ENCODE data around the gene KIF22. TPM values are rescaled to one million over a fixed set of nuclear protein-coding genes. Genes with fewer than 3 reads are reported as not detected.

KIF22 gene
- total RNA-seq, 3 donors from 2014 or later (not counting 1 experiment from before 2014, with no cell fraction given): 73.4 to 96.0 (median 86.5) TPM

GRCh38 chr16:29839822-29840221, 49.3 kb downstream of the KIF22 start:
- no peak for TF ChIP-seq CTCF (IDR thresholded peaks at IDR 0.05)
- Histone ChIP-seq H3K9me3 (ENCODE audit: control insufficient read depth, insufficient read depth, low read length) (no peaks in the 10 kb centered on the region), H3K27me3 (ENCODE audit: control insufficient read depth, insufficient read depth, low read length) (no peaks in the 10 kb centered on the region), H3K27ac (ENCODE audit: low read length) (no peak overlapping the region), H3K36me3 (ENCODE audit: control insufficient read depth, insufficient read depth, low read length) (peaks cover 55% of the 10 kb centered on the region), H3K4me1 (ENCODE audit: control insufficient read depth, insufficient read depth, low read length) (no peaks in the 10 kb centered on the region), H3K4me3 (ENCODE audit: low read length) (no peak overlapping the region)
- DNase-seq: no peak
- intact Hi-C loops (cut with micrococcal nuclease): no loop called here
- H3K27ac Mint-ChIP-seq: no peak overlapping the region
- no peak overlapping the region for H3K4me3 Mint-ChIP-seq
- no peaks in the 10 kb centered on the region for H3K9me3 Mint-ChIP-seq
- ATAC-seq: no peak
- no peaks in the 10 kb centered on the region for H3K27me3 Mint-ChIP-seq (ENCODE audit: low read depth in 2 of 2)
- 95% methylated on average over 4 of the region's 6 CpGs for WGBS (ENCODE audit: insufficient coverage)
- H3K36me3 Mint-ChIP-seq: no peaks in the 10 kb centered on the region
- no peaks in the 10 kb centered on the region for H3K4me1 Mint-ChIP-seq

- Histone ChIP-seq H3K27me3 (ENCODE audit: control insufficient read depth, insufficient read depth, low read length) (no peaks in the 10 kb centered on the region), H3K4me3 (ENCODE audit: low read length) (no peak overlapping the region), H3K27ac (ENCODE audit: low read length) (no peak overlapping the region), H3K9me3 (ENCODE audit: control insufficient read depth, insufficient read depth, low read length) (no peaks in the 10 kb centered on the region), H3K36me3 (ENCODE audit: control insufficient read depth, insufficient read depth, low read length) (peaks cover 56% of the 10 kb centered on the region), H3K4me1 (ENCODE audit: control insufficient read depth, insufficient read depth, low read length) (no peaks in the 10 kb centered on the region)
- Mint-ChIP-seq H3K36me3 (no peaks in the 10 kb centered on the region), H3K27ac (no peak overlapping the region), H3K4me3 (no peak overlapping the region), H3K27me3 (ENCODE audit: low read depth in 2 of 2) (no peaks in the 10 kb centered on the region), H3K9me3 (no peaks in the 10 kb centered on the region), H3K4me1 (no peaks in the 10 kb centered on the region)
- ATAC-seq: no peak
- intact Hi-C loops (cut with micrococcal nuclease): no loop called here
- TF ChIP-seq CTCF (IDR thresholded peaks at IDR 0.05): no peak
- WGBS (ENCODE audit: insufficient coverage): 96% methylated on average over 10 of the region's 10 CpGs
- DNase-seq: no peak
Measured at GRCh38 chr16:29840240-29840639, 49.7 kb downstream of the KIF22 start.

- 96% methylated on average over 23 of the region's 23 CpGs for WGBS (ENCODE audit: insufficient coverage)
- no peaks in the 10 kb centered on the region for H3K4me1 ChIP-seq (ENCODE audit: control insufficient read depth, insufficient read depth, low read length)
- DNase-seq: no peak
- no peaks in the 10 kb centered on the region for H3K27me3 ChIP-seq (ENCODE audit: control insufficient read depth, insufficient read depth, low read length)
- no peak for TF ChIP-seq CTCF (IDR thresholded peaks at IDR 0.05)
- no peak for ATAC-seq
- H3K4me3 ChIP-seq (ENCODE audit: low read length): no peak overlapping the region
- H3K27ac ChIP-seq (ENCODE audit: low read length): no peak overlapping the region
- no peaks in the 10 kb centered on the region for H3K27me3 Mint-ChIP-seq (ENCODE audit: low read depth in 2 of 2)
- H3K36me3 ChIP-seq (ENCODE audit: control insufficient read depth, insufficient read depth, low read length): peaks cover 61% of the 10 kb centered on the region
- no peaks in the 10 kb centered on the region for H3K36me3 Mint-ChIP-seq
- no peaks in the 10 kb centered on the region for H3K4me1 Mint-ChIP-seq
- no peak overlapping the region for H3K27ac Mint-ChIP-seq
- no peaks in the 10 kb centered on the region for H3K9me3 Mint-ChIP-seq
- no peak overlapping the region for H3K4me3 Mint-ChIP-seq
- H3K9me3 ChIP-seq (ENCODE audit: control insufficient read depth, insufficient read depth, low read length): no peaks in the 10 kb centered on the region
- intact Hi-C loops (cut with micrococcal nuclease): no loop called here
Measured at GRCh38 chr16:29841631-29842030, 51.1 kb downstream of the KIF22 start.

- TF ChIP-seq CTCF (IDR thresholded peaks at IDR 0.05): no peak
- Mint-ChIP-seq H3K9me3 (no peaks in the 10 kb centered on the region), H3K27me3 (ENCODE audit: low read depth in 2 of 2) (no peaks in the 10 kb centered on the region), H3K36me3 (no peaks in the 10 kb centered on the region), H3K27ac (no peak overlapping the region), H3K4me1 (no peaks in the 10 kb centered on the region), H3K4me3 (no peak overlapping the region)
- DNase-seq: no peak
- Histone ChIP-seq H3K4me3 (ENCODE audit: low read length) (no peak overlapping the region), H3K27me3 (ENCODE audit: control insufficient read depth, insufficient read depth, low read length) (no peaks in the 10 kb centered on the region), H3K9me3 (ENCODE audit: control insufficient read depth, insufficient read depth, low read length) (no peaks in the 10 kb centered on the region), H3K4me1 (ENCODE audit: control insufficient read depth, insufficient read depth, low read length) (no peaks in the 10 kb centered on the region), H3K36me3 (ENCODE audit: control insufficient read depth, insufficient read depth, low read length) (peaks cover 63% of the 10 kb centered on the region), H3K27ac (ENCODE audit: low read length) (no peak overlapping the region)
- ATAC-seq: no peak
- intact Hi-C loops (cut with micrococcal nuclease): no loop called here
- WGBS (ENCODE audit: insufficient coverage): 97% methylated on average over 9 of the region's 9 CpGs
Measured at GRCh38 chr16:29842732-29843346, 52.3 kb downstream of the KIF22 start.
